H7 (cell line): Measurements from ENCODE around the gene OR2Z1. TPM values are rescaled to one million over a fixed set of nuclear protein-coding genes. Genes with fewer than 3 reads are reported as not detected.

Experiments used
- DNase-seq: peaks from one replicate; pipeline ENCODE4 v3.0.0; 2012
- H3K27me3 ChIP-seq: 2 replicates; pipeline ENCODE4 v1.6.0; 2011; ENCODE audit warnings: mild to moderate bottlenecking, low read length; ENCODE audit not compliant: control insufficient read depth, insufficient read depth
- H3K36me3 ChIP-seq: replicated peaks from 2 replicates; pipeline ENCODE4 v1.5.1; 2011; ENCODE audit warnings: low read length; ENCODE audit not compliant: control insufficient read depth, insufficient read depth
- H3K4me3 ChIP-seq: 2 replicates; pipeline ENCODE4 v1.5.1; 2011; ENCODE audit warnings: low read depth, mild to moderate bottlenecking, control low read depth, low read length, moderate library complexity; ENCODE audit not compliant: insufficient read depth
- total RNA-seq: library from RNA; depleted of rRNA; stranded (reverse); fragments of >200 nt; shearing (Covaris generic); gene quantifications from 2 replicates; pipeline ENCODE4 v1.2.3, GENCODE V29; 2014; rRNA removed

The OR2Z1 gene, protein sequence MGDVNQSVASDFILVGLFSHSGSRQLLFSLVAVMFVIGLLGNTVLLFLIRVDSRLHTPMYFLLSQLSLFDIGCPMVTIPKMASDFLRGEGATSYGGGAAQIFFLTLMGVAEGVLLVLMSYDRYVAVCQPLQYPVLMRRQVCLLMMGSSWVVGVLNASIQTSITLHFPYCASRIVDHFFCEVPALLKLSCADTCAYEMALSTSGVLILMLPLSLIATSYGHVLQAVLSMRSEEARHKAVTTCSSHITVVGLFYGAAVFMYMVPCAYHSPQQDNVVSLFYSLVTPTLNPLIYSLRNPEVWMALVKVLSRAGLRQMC
- not detected in 2 replicates for total RNA-seq

DNA sequence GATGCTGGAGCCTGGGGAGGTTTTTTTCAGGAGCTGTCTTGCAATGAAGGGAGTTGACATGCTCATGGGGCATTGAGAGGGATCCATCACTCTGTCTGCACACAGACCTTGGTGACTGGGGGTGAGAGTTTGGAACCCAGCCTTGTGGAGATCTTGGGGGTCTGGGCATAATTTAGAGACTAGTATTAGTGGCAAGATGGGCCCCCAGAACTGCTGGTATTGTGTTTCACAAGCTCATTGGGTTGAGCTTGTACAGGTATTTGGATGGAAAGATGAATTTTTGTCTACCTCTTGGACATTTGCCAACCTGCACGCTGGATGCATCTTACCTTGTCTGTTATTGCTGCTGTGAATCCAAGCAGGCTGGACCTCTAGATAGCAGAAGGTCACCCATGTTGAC, at the start of gene OR2Z1:
TSS of gene OR2Z1 (plus strand) at position 301 of the 400 bp plus-strand sequence. CDS start 9,395 bp downstream, outside the sequence.
- no peak for DNase-seq
- Histone ChIP-seq H3K27me3 (no peaks in the 10 kb centered on the region), H3K4me3 (no peak within 1 kb of the TSS), H3K36me3 (no peaks in the 10 kb centered on the region)

DNA sequence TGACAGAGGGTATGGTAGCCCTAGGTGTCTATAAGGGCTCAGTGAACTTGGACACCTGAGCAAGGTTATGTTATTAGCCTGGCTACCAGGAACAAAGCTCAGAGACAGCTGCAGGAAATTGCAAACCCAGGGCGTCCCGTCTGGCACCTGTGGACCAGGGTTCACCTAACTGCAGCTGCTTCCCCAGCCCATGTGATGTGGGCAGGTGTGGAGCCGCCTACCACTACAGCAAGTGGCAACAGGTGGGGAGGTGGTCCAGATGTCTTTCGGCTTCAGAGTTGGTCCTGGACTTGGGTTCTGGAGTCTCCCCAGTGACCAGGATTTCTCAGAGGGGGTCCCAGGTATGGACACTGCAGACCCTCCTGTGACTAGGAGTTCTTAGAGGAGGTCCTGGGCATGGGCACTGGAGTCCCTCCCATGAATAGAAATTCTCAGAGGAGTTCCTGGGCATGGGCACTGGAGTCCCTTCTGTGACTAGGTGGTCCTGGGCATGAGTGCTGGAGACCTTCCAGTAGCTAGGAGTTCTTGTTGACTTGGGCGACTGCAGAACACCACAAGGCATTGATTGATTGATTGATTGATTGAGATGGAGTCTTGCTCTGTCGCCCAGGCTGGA, 48.0 kb upstream of the OR2Z1 start:
- no peak for DNase-seq
- H3K27me3 ChIP-seq, result no peaks in the 10 kb centered on the region
- H3K4me3 ChIP-seq, result no peak overlapping the region
- no peaks in the 10 kb centered on the region for H3K36me3 ChIP-seq

DNA sequence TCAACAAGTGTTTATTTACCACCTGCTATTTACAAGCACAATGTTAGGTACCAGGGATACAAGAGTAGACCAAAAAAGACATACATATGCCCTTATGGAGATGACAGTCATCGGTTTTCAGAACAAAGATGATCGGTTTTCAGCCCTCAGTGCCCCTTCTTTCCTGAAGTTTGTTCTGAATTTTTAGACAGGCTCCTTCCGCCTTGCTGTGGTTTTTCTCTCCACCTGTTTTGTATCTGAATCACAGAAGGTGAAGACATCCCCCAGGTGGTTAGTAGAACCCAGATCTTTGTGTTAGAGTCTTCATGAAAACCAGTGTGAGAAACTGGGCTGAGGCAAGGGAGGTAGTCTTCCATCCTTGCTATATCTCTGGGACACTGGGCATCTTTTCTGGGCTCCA, 46.4 kb upstream of the OR2Z1 start:
- Histone ChIP-seq H3K27me3 (no peaks in the 10 kb centered on the region), H3K36me3 (no peaks in the 10 kb centered on the region), H3K4me3 (no peak overlapping the region)
- no peak for DNase-seq

DNA sequence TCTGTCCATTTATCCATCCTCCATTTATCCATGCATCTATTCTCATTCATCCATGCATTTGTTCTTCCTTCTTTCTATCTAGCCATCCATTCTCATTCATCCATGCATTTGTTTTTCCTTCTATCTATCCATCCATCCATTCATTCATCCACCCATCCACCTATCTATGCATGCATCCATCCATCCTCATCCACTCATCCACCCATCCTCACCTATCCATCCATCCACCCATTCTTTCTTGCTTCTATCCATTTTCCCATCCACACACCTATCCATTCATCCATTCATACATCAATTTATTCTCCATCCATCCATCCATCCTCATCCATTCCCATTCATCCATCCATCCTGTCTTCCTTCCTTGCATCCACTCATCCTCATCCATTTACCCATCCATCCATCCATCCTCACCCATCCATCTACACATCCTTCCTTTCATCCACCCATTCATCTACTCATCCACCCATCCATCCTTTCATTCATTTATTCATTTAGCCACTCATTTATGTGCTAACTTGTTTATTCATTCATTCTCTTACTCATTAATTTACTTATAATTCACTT, 43.1 kb upstream of the OR2Z1 start:
- Histone ChIP-seq H3K4me3 (no peak overlapping the region), H3K27me3 (no peaks in the 10 kb centered on the region), H3K36me3 (no peaks in the 10 kb centered on the region)
- DNase-seq, result no peak

DNA sequence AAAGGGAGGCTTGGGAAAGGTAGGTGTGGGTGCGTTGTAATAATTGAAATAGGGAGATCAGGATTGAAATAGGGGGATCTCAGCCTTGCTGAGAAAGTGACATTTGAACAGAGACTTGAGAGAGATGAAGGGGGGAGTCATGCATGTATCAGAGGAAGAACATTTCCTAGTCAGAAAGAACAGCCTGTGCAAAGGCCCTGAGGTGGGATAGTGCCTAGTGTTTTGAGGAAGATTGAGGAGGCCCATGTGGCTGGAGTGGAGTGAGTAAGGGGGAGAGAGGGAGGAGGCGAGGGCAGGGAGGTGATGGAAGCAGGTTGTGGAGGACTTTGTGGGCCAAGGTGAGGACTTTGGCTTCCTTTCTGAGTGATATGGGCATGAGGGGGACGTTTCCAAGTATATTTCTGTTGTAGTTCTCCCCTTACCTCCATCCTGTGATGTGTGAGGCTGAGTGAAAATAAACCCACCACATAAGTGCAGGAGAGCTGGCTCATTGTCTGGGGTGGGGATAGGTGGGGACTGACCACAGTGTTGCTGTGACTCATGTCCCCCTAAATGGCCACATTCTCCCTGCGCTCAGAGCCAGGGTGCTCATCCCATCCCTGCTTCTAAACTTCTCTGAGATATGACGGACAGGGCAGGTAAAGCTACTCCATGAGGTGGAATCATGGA, 40.6 kb upstream of the OR2Z1 start:
- H3K27me3 ChIP-seq, result no peaks in the 10 kb centered on the region
- H3K36me3 ChIP-seq, result no peaks in the 10 kb centered on the region
- DNase-seq, result no peak
- H3K4me3 ChIP-seq, result no peak overlapping the region

DNA sequence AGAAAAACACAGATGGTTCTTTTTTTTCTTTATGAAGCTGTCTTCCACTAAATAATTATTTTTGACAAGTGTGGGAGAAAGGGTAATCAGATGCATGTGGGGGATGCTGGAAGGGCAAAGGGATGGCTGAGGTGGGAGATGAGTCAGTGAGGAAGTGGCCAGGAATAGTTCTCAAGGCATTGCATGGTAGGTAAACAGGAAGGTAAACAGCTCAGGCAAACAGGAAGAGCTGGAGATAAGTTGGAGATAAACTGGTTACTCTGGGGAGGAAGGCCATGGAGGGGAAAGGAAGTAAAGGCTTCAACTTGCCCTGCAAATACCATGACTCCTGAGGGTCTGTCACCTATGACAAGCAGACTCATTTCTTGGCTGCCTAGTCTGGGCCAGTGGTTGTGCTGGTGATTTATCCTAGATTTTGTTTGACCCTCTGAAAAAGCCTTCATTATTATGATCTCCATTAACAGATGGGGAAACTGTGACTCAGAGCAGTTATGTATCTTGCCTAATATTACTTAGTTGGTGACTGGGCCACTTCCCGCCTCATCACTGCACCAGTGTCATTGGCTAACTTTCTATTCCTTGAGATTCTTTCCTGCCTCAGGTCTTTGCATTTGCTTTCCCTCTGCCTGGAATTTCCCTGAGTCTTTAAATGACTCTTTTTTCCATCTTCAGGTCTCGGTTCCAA, 39.9 kb upstream of the OR2Z1 start:
- H3K36me3 ChIP-seq, result no peaks in the 10 kb centered on the region
- no peak for DNase-seq
- no peaks in the 10 kb centered on the region for H3K27me3 ChIP-seq
- no peak overlapping the region for H3K4me3 ChIP-seq

DNA sequence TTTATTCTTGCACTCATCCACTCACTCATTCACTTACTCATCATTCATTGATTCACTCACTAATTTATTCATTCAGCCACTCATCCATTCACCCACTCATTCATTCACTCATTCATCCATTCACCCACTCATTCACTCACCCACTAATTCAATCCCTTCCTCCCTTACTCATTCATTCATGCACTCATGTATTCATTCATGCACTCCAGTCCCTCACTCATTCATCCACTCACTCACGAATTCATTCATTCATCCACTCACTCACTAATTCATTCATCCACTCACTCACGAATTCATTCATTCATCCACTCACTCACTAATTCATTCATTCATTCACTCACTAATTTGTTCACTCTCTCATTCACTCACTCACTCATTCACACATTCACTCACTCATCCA, 39.0 kb upstream of the OR2Z1 start:
- no peak overlapping the region for H3K4me3 ChIP-seq
- no peaks in the 10 kb centered on the region for H3K36me3 ChIP-seq
- no peaks in the 10 kb centered on the region for H3K27me3 ChIP-seq
- no peak for DNase-seq

DNA sequence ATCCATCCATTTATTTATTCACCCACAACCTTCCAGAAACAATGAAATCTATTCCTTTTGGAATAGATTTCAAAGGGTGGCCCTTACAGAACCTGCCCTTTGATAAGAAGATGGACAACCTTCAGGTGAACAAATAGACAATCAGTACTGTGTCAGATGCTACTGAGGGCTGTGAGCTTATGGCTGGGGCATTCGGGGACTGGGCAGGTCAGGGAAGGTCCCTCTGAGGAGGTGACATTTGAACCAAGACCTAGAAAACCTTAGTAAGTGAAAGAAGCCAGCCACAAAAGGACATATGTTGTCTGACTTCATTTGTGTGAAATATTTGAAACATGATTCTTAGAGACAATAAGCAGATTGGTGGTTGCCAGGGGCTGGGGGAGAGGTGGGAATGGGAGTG, 38.5 kb upstream of the OR2Z1 start:
- DNase-seq, result no peak
- H3K4me3 ChIP-seq, result no peak overlapping the region
- no peaks in the 10 kb centered on the region for H3K36me3 ChIP-seq
- H3K27me3 ChIP-seq, result no peaks in the 10 kb centered on the region

DNA sequence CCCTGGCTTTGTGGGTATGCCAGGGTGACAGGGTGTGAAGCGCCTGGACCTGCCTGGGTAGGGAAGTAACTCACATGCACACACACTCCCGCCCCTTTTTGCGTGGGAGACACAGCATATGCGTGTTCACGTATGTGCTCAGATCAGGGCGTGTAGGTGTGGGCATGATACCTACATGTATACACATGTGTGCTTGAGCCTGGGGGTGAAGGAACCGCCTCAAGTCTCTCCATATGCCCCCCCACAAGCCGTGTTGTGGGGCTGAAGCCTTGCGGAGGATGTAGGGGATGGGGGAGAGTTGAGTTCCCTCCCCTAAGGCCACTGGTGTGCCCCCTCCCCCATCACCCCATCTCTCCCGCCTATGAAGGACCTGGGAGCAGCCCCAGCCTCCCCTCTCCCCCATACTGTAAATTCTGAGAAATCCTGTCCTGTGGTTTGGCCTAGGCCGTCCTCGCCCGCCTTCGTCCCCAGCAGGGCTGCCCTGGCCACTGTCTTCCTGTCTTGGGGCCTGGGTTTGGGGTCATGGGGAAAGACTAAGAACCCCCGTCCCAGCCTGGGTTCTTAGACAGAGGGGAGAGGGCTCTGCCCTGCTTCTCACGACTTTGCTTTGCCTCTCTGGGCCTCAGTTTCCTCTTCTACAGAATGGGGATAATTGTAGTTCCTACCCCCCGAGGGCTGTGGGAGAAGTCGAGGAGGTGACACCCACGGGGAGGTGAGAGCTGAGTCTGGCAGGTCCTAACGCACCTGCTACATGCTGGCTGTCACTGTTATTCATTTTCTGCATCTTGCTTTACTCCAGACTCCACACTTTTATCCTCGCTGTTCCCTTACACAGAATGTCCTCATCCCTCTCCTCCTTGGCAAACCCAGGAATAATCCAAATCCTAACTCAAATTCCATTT, 37.2 kb upstream of the OR2Z1 start:
- H3K36me3 ChIP-seq, result no peaks in the 10 kb centered on the region
- DNase-seq, result no peak
- no peak overlapping the region for H3K4me3 ChIP-seq
- no peaks in the 10 kb centered on the region for H3K27me3 ChIP-seq

DNA sequence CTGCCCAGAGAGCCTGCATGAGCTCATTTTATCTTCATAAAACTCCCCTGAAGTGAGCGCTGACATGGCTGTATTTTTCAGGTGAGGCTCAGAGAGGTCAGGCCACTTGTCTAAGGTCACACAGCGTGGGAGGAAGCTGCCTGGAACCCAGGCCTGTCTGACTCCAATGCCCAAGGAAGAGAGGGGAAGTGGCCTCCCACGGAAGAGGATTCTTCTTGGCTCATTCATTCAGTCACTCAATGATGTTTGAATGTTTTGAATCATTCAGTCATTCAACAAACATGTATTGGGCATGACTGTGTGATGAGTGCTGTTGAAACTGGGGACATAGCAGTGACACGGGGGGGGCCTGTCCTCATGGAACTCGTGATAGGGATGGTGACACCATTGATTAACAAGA, 34.9 kb upstream of the OR2Z1 start:
- DNase-seq, result no peak
- Histone ChIP-seq H3K36me3 (no peaks in the 10 kb centered on the region), H3K4me3 (no peak overlapping the region), H3K27me3 (no peaks in the 10 kb centered on the region)

DNA sequence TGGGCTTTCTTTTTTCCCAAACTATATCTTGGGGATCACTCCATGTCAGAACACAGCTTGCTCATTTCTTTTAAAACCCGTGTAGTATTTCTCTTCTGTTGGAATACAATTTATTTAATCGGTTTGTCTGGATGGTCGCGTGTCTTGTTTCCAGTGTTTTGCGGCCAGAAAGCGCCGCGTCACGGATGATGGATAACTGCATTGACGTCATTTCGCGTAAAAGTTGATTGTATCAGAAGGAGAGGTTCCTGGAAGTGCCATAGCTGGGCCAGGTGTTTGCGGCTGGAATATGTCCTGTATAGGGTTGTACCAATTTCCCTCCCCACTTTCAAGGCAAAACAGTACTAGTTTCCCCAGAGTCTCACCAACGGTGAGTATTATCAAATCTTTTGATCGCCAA, 32.5 kb upstream of the OR2Z1 start:
- no peak for DNase-seq
- no peaks in the 10 kb centered on the region for H3K36me3 ChIP-seq
- H3K4me3 ChIP-seq, result no peak overlapping the region
- no peaks in the 10 kb centered on the region for H3K27me3 ChIP-seq

DNA sequence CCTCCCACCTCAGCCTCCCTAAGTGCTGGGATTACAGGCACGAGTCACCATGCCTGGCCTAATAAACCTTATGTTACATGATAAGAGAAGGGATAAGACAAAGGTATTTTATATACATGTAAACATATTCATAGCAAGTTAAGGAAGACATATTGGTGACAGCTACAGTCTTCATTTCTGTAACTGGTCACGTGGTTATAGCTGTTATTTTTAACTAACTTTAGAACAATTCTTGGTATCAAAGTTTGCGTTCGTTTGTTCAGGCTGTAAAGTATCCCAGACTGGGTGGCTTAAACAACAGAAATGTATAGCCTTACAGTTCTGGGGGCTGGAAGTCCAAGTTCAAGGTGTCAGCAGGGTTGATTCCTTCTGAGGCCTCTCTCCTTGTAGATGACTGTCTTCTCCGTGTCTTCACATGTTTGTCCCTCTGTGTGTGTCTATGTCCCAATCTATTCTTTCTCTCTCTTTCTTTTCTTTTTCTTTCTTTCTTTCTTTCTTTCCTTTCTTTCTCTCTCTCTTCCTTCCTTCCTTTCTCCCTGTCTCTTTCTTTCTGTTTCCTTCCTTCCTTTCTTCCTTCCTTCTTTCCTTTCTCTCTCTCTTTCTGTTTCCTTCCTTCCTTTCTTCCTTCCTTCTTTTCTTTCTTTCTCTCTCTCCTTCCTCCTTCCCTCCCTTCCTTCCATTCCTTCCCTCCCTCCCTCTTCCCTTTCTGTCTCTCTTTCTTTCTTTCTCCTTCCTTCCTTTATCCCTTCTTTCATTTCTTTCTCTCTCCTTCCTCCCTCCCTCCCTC, 30.5 kb upstream of the OR2Z1 start:
- Histone ChIP-seq H3K27me3 (no peaks in the 10 kb centered on the region), H3K4me3 (no peak overlapping the region), H3K36me3 (no peaks in the 10 kb centered on the region)
- DNase-seq, result no peak

DNA sequence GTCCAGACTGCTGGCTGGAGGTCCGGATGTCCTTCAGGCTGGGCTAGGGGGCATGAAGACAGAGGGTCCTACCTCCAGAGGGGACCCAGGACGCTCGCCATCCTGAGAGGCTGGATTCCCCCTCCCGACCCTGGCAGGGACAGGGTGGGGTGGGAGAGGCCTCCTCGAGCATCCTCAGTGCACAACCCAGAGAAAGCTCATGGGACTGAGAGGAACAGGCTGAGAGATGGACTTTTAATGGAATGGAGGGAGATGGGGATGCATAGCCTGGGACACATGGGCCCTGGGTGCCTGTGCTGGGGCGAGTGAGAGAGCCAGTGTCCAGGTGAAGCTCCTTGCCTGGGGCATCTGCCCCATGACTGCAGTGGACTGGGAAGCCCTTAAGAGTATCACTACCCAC, 25.9 kb upstream of the OR2Z1 start:
- Histone ChIP-seq H3K36me3 (no peaks in the 10 kb centered on the region), H3K4me3 (no peak overlapping the region), H3K27me3 (peaks cover 2% of the 10 kb centered on the region; the same call in 1 of the 2 replicates)
- no peak for DNase-seq
